Calu3 (cell line): Measurements from ENCODE around the gene MRFAP1. TPM values are rescaled to one million over a fixed set of nuclear protein-coding genes. Genes with fewer than 3 reads are reported as not detected.

Experiments used
- BruUV-seq: library from RNA; stranded (reverse); fragments of 400-500 nt; replicated peaks from 2 replicates; lab custom pipeline; 2021; lab: Mats Ljungman, UMichigan
- CTCF ChIA-PET: fragments of 300-600 bp; sonication (Branson Sonifier 250); formaldehyde crosslinking; loops from one replicate; lab custom pipeline; 2022; ENCODE audit warnings: antibody characterized with exemption; lab: Charles Lee
- DNase-seq: peaks from one replicate; pipeline ENCODE4 v3.0.0; 2022
- H3K27ac Mint-ChIP-seq: one replicate; pipeline ENCODE4 v1.8.0; 2022; ENCODE audit warnings: mixed read lengths; ENCODE audit not compliant: unreplicated experiment
- H3K27me3 Mint-ChIP-seq: one replicate; pipeline ENCODE4 v1.8.0; 2022; ENCODE audit warnings: mixed read lengths; ENCODE audit not compliant: unreplicated experiment
- H3K36me3 Mint-ChIP-seq: one replicate; pipeline ENCODE4 v1.8.0; 2022; ENCODE audit warnings: mild to moderate bottlenecking, moderate library complexity, mixed read lengths; ENCODE audit not compliant: insufficient read depth, unreplicated experiment
- H3K4me1 Mint-ChIP-seq: one replicate; pipeline ENCODE4 v1.8.0; 2022; ENCODE audit warnings: mild to moderate bottlenecking, low read depth, mixed read lengths; ENCODE audit not compliant: unreplicated experiment
- H3K4me3 Mint-ChIP-seq: one replicate; pipeline ENCODE4 v1.8.0; 2022; ENCODE audit warnings: mild to moderate bottlenecking, low read depth, moderate library complexity, mixed read lengths; ENCODE audit not compliant: unreplicated experiment
- H3K9me3 Mint-ChIP-seq: one replicate; pipeline ENCODE4 v1.8.0; 2022; ENCODE audit warnings: low read depth, mixed read lengths; ENCODE audit not compliant: unreplicated experiment
- intact Hi-C: fragments of 100-400 bp; cut with micrococcal nuclease; formaldehyde crosslinking; loops from one replicate; pipeline ENCODE4 v1.10.0; 2022; ENCODE audit not compliant: unreplicated experiment
- total RNA-seq: library from RNA; stranded (reverse); gene quantifications from 2 replicates; pipeline ENCODE4 v1.2.3, GENCODE V29; 2022
- TF ChIP-seq, protein P1 (sequence below): fragments of 200-600 bp; IDR thresholded peaks from one replicate; pipeline ENCODE4 v1.8.0; 2022; ENCODE audit warnings: antibody characterized with exemption; ENCODE audit not compliant: unreplicated experiment

The MRFAP1 gene
- total RNA-seq, 1 experiment from 2014 or later, result 151 TPM

DNA sequence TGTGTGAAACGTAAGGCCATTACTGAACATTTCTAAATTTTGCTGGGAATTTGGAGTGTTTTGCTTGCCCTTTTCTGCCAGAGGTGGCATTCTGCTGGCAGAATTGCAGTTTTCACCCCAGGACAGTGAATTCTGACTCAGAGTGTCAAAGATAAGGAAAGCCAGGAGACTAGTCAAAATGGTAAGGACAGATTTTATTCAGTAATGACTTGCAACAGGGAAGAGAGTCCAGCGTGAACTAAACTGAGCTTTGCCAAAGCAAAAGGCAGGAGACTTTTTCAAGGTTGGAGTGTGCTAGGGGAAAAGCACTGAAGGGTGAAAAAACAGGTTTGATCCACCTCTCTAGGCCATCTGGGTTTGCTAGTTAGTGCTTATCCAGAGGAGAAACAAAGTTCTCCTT is 19.4 kb downstream of the MRFAP1 start:
- H3K4me1 Mint-ChIP-seq, result no peaks in the 10 kb centered on the region
- no TSS peak for BruUV-seq
- peaks cover 46% of the 10 kb centered on the region for H3K27me3 Mint-ChIP-seq
- no peak overlapping the region for H3K4me3 Mint-ChIP-seq
- intact Hi-C loops, result loop anchor here (10.0 kb wide), 1 partner anchor 115 kb away; no protein-coding TSS in a partner anchor
- H3K36me3 Mint-ChIP-seq, result no peaks in the 10 kb centered on the region
- no peaks in the 10 kb centered on the region for H3K9me3 Mint-ChIP-seq
- TF ChIP-seq, protein P1, sequence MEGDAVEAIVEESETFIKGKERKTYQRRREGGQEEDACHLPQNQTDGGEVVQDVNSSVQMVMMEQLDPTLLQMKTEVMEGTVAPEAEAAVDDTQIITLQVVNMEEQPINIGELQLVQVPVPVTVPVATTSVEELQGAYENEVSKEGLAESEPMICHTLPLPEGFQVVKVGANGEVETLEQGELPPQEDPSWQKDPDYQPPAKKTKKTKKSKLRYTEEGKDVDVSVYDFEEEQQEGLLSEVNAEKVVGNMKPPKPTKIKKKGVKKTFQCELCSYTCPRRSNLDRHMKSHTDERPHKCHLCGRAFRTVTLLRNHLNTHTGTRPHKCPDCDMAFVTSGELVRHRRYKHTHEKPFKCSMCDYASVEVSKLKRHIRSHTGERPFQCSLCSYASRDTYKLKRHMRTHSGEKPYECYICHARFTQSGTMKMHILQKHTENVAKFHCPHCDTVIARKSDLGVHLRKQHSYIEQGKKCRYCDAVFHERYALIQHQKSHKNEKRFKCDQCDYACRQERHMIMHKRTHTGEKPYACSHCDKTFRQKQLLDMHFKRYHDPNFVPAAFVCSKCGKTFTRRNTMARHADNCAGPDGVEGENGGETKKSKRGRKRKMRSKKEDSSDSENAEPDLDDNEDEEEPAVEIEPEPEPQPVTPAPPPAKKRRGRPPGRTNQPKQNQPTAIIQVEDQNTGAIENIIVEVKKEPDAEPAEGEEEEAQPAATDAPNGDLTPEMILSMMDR, result no peak
- no peak overlapping the region for H3K27ac Mint-ChIP-seq
- no peak for DNase-seq
- CTCF ChIA-PET, result no interaction called here

- no peak for DNase-seq
- BruUV-seq, result no TSS peak
- Mint-ChIP-seq H3K4me3 (no peak overlapping the region), H3K9me3 (no peaks in the 10 kb centered on the region), H3K4me1 (no peaks in the 10 kb centered on the region), H3K27ac (no peak overlapping the region), H3K27me3 (peaks cover 46% of the 10 kb centered on the region), H3K36me3 (no peaks in the 10 kb centered on the region)
- intact Hi-C loops, result loop anchor here (10.0 kb wide), 1 partner anchor 116 kb away; no protein-coding TSS in a partner anchor
- TF ChIP-seq, protein P1, result no peak
- CTCF ChIA-PET, result no interaction called here
Observed at GRCh38 chr4:6660430-6660829, 19.9 kb downstream of the MRFAP1 start.

DNA sequence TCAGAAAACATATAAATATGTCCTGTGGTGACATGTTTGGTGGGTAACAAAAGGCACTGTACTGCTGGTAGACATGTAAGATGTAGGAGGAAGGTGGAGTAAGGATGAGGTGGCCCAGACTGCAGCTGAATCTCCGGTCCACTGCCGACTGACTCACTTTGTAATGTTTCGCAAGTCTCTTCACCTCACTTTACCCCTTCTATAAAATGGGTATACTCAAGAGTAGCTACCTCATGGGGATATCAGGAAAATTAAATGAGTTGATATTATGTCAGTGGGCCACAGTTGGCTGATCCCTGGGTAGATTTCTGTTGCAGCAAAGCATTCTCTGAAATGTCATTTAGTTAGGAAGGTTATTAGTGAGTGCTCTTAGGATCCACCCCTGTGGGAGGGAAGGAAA is 22.1 kb downstream of the MRFAP1 start:
- intact Hi-C loops, result loop anchor here (10.0 kb wide), 1 partner anchor 118 kb away; no protein-coding TSS in a partner anchor
- no peaks in the 10 kb centered on the region for H3K9me3 Mint-ChIP-seq

DNA sequence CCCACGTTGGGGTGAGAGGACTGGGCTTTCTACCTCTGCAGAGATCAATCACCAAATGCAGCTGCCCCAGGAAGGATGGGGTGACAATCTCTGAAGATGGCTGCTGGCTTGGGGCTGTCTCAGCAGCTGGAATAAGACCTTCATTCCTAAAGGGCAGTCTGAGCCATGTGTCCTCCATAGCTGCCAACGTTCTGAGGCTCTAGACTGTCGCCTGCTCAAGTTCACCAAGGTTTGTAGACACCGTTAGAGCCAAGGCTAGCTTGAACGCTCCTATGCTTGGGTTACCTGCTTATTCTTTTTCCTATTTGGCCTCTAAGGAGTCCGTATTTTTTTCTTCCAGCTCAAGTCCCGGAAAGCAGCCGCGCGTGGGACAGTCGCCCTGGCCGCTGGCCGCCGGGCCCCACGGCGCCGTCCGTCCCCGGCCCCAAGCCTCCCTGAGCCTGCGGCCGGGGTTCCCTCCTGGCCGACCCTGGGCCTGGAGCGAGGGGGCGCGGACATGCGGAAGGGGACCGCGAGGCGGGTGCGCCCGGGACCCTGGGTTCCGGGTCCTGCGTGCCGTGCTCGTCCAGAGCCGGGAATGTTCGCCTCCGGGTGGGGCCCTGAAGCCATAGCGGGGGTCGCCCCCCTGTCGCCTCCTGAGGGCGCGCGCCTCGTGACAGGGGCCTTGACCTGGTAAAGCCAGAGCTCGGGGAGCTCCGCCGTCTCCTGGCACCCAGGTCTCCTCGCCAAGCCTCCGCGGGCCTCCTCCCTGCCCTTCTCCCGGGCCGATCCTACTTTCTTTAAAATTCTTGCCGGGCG is 23.3 kb downstream of the MRFAP1 start:
- no peak for DNase-seq
- no peaks in the 10 kb centered on the region for H3K4me1 Mint-ChIP-seq
- no peak overlapping the region for H3K27ac Mint-ChIP-seq
- peaks cover 46% of the 10 kb centered on the region for H3K27me3 Mint-ChIP-seq
- no peaks in the 10 kb centered on the region for H3K36me3 Mint-ChIP-seq
- no peak overlapping the region for H3K4me3 Mint-ChIP-seq
- no peaks in the 10 kb centered on the region for H3K9me3 Mint-ChIP-seq
- CTCF ChIA-PET, result interaction anchor here (0.6 to 1.4 kb wide), 3 partner anchors 10 to 115 kb away, joined by 3 to 6 read pairs (median 3); a partner anchor contains a TSS
- TF ChIP-seq, protein P1, result no peak
- BruUV-seq, result no TSS peak
- intact Hi-C loops, result loop anchor here (10.0 kb wide), 1 partner anchor 119 kb away; no protein-coding TSS in a partner anchor

More for the DNA sequence above, 22.1 kb downstream of the MRFAP1 start:
- DNase-seq, result no peak
- H3K4me3 Mint-ChIP-seq, result no peak overlapping the region
- no TSS peak for BruUV-seq
- H3K27ac Mint-ChIP-seq, result no peak overlapping the region
- H3K36me3 Mint-ChIP-seq, result no peaks in the 10 kb centered on the region
- TF ChIP-seq, protein P1, result no peak
- H3K4me1 Mint-ChIP-seq, result no peaks in the 10 kb centered on the region
- CTCF ChIA-PET, result no interaction called here
- peaks cover 46% of the 10 kb centered on the region for H3K27me3 Mint-ChIP-seq
